HG03175 (cell line): Measurements from ENCODE around the gene PHOSPHO1.
A peak's percentile ranks its signal among the peaks of the same experiment; 100 is the strongest.
"Not testable (repeated sequence)": the region's sequence is repeated elsewhere in the genome, so short reads cannot be mapped to it uniquely, and the experiment has no call there.

Source experiments
- ATAC-seq: cut with Tn5 transposase; IDR thresholded peaks from one replicate; pipeline ENCODE4 v1.9.1; 2021; ENCODE audit warnings: mild to moderate bottlenecking, moderate library complexity; ENCODE audit not compliant: unreplicated experiment

PHOSPHO1 gene

DNA sequence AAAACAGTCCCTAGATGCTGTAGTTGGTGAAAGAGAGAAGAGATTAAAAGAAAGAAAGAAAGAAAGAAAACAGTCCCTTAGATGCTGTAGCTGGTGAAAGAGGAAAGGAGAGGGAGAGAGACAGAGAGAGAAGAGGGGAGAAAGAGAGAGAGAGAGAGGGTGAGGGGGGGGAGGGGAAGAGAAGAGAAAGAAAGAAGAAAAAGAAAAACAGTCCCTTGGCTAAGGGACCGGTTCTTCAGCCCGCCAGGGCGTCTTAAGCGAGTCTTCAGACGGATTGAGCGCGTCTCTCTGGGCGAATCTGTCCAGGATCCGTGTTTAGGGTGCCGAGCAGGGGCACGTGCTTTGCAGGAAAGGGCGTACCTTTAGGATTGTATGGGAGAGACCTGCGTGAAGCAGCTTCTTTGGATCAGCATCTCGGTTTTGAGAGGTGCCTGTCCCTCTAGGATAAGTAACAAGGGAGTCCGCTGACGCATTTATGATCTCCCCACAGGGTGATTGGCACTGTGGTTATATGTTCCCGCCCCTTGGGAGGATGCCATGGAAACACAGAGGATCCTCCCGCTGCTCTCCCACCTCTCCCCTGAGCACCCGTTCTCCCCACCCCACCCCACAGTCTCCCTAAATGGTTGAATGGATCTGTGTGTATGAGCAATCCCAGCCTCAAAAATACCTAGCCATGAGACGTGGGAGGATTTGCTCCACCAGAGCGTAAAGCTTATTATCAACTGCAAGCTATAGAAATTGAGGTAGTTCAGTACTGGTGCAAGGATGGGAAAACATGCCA, 36.9 kb downstream of the PHOSPHO1 start:
- ATAC-seq = no peak

DNA sequence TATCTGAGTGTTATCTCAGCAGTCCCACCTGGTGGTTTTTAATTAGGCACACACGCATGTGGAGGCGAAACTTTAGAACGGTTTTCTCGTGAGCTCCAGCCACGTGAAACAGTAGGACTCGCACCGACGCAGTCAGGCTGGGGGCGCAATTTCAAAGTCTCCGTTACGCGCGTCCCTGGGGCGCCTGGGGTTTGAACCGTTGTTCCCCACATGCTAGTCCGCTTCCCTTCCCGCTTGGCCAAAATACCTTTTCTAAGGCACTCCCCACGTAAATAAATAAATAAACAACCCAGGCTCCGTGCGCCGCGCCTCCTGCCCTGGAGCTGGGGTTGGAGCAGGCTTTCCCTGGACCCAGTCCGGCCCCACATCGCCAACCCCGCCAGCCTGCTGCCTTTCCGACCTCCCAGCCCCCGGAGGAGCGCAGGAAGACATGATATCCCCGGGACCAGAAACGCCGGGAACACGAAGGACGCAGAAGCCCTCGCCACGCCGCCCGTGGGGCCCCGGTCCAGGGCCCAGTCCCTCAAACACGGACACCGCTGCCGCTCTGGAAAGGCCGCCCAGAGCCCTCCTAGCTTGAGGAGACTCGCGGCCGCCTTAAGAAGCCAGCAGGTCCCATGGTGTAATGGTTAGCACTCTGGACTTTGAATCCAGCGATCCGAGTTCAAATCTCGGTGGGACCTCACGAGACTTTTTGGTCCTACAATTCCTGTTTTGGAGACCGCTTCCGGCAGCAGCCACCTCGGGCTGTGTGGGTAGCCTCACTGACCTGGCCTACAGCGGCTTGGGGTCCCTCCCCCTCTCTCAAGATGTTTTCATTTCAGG, 38.5 kb downstream of the PHOSPHO1 start:
- peak; percentile 49 for ATAC-seq

- peak; percentile 9 for ATAC-seq
These were observed 39.1 kb downstream of the PHOSPHO1 start for GRCh38 chr17:49191409-49191916.

GRCh38 chr17:49190932-49191331, 39.7 kb downstream of the PHOSPHO1 start:
- no peak for ATAC-seq

DNA sequence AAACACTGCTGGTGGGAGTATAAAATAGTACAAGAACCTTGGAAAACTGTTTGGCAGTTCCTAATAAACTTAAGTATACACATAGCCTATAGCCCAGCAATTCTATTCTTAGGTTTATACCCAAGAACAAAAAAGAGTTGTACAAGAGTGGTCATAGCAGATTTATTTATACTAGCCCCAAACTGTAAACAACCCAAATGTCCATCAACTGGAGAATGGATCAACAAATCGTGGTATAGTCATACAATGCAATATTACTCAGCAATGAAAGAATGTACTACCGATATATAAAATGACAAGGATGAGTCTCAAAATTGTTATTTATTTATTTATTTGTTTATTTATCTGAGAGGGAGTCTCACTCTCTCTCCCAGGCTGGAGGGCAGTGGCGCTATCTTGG, 43.3 kb downstream of the PHOSPHO1 start:
- ATAC-seq = no peak

DNA sequence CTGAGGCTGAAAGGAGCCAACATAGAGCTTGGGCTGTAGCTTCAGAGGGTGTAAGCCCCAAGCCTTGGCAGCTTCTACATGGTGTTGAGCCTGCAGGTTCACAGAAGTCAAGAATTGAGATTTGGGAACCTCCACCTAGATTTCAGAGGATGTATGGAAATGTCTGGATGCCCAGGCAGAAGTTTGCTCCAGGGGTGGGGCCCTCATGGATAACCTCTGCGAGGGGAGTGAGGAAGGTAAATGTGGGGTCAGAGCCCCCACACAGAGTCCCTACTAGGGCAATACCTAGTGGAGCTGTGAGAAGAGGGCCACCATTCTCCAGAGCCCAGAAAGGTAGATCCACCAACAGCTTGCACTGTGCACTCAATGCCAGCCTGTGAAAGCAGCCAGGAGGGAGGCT, 45.2 kb downstream of the PHOSPHO1 start:
- ATAC-seq = not testable (repeated sequence)

- not testable (repeated sequence) for ATAC-seq
These were observed 46.1 kb downstream of the PHOSPHO1 start for GRCh38 chr17:49184522-49184921.

- no peak for ATAC-seq
These were observed 46.8 kb downstream of the PHOSPHO1 start for GRCh38 chr17:49183801-49184200.

DNA sequence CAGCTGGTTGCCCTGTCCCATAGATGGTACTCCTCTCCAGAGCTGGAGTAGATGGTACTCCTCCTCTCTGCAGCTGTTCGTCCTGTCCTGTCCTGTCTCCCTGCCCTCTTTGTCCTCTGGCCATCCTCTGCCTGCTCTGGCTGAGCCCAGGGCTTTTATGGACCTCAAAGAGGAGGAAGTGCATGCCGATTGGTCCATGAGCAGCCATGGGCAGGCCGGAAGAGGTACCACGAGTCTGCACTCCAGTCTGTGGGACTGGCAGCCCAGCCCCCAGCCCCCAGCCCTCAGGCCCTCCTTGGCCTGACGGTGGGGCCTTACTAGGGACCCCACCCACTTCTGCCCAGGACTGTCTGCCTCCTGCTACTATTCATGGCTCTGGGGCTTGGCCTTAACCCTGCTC, 47.2 kb downstream of the PHOSPHO1 start:
- ATAC-seq = no peak

- ATAC-seq = no peak
These were observed 49.5 kb downstream of the PHOSPHO1 start for GRCh38 chr17:49180998-49181635.

DNA sequence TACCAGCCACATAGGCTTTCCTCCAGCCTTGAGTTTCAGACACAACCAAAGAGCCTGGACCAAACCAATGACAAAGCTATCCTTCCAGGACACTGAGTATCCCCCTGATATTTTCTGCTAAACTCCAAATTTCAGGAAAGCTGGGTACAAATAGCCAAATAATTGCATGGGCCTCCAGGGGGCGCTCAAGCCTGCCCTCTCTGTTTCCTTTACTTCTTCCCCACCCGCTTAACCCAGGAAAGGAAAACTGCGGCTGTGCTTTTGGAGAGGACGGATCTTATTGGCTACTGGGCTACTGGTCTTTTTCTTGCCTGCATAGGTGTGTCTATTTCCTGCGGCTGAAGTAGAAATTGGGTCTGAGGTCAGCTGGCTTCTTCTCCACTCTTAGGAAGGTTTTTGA, 50.3 kb downstream of the PHOSPHO1 start:
- no peak for ATAC-seq

DNA sequence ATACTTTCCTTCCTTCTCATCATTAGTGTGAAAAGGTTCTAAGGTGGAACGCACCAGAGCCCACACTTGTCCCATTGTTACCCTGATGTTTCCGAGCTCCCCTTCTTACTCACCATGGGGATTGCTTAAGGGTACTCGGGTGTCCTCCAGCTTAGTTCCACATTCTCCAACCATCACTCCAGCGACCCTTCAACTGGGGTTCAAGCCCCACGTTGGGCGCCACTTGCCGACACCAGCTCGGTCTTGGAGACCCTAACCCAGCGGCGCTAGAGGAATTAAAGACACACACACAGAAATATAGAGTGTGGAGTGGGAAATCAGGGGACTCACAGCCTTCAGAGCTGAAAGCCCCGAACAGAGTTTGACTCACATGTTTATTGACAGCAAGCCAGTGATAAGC, 54.6 kb downstream of the PHOSPHO1 start:
- not testable (repeated sequence) for ATAC-seq
